Naive thymus-derived CD8-positive, alpha-beta T cell (primary cell): ENCODE data around the gene CBX2. TPM values are rescaled to one million over a fixed set of nuclear protein-coding genes. Genes with fewer than 3 reads are reported as not detected.
A peak's percentile ranks its signal among the peaks of the same experiment; 100 is the strongest.

Experiments used
- ATAC-seq, 2 donors: fragments of 150-1000 bp; cut with Tn5 transposase in 1 of 2; sonication (Bioruptor Pico), chemical (Tn5 transposase) in 1 of 2; 1 replicate in 1 of 2; 2 replicates in 1 of 2; pipeline ENCODE4 v1.10.0; 2021; ENCODE audit warnings: mild to moderate bottlenecking in 2 of 2, moderate library complexity in 2 of 2
- POLR2A ChIA-PET: fragments of 350-600 bp; sonication (Branson Sonifier 250); formaldehyde crosslinking; loops from one replicate; lab custom pipeline; 2021; ENCODE audit warnings: antibody characterized with exemption; lab: Charles Lee
- DNase-seq, 10 donors: peaks; one replicate each; pipeline versions ENCODE4 v3.0.0 to v3.0.0-alpha.2; 2020 to 2022
- H3K27ac Mint-ChIP-seq, 10 donors: one replicate each; pipeline ENCODE4 v1.8.0; 2020 to 2022; ENCODE audit warnings: mild to moderate bottlenecking in 10 of 10, mixed read lengths in 10 of 10, moderate library complexity in 4 of 10, inconsistent platforms in 1 of 10
- H3K27me3 Mint-ChIP-seq, 5 donors: one replicate each; pipeline ENCODE4 v1.8.0; 2021 to 2022; ENCODE audit warnings: mixed read lengths in 5 of 5
- H3K36me3 Mint-ChIP-seq, 3 donors: one replicate each; pipeline ENCODE4 v1.8.0; 2020 to 2022; ENCODE audit warnings: mixed read lengths in 3 of 3, mild to moderate bottlenecking in 2 of 3, inconsistent platforms in 1 of 3
- H3K4me1 Mint-ChIP-seq, 4 donors: one replicate each; pipeline ENCODE4 v1.8.0; 2021 to 2022; ENCODE audit warnings: mixed read lengths in 4 of 4
- H3K4me3 Mint-ChIP-seq, 10 donors: one replicate each; pipeline ENCODE4 v1.8.0; 2020 to 2022; ENCODE audit warnings: mild to moderate bottlenecking in 10 of 10, mixed read lengths in 10 of 10, moderate library complexity in 6 of 10, inconsistent platforms in 1 of 10
- H3K9me3 Mint-ChIP-seq, 9 donors: one replicate each; pipeline ENCODE4 v1.8.0; 2020 to 2022; ENCODE audit warnings: mixed read lengths in 9 of 9, mild to moderate bottlenecking in 3 of 9, inconsistent platforms in 1 of 9, moderate library complexity in 1 of 9
- polyA plus RNA-seq, 3 donors: library from polyadenylated mRNA; unstranded; fragments of 300-500 nt; fragmentation: Illumina TruSeq; gene quantifications; one replicate each; pipeline ENCODE4 v1.2.3, GENCODE V29; 2021
- total RNA-seq, 8 experiments: library from RNA in 2 of 8; stranded (reverse) in 2 of 8; gene quantifications; one replicate each; pipeline ENCODE4 v1.2.3 and lab custom pipeline; 2021 to 2026

The CBX2 gene
- total and polyA plus RNA-seq, 5 experiments from 2014 or later: 0.16 to 1.6 (median 0.60) TPM

DNA sequence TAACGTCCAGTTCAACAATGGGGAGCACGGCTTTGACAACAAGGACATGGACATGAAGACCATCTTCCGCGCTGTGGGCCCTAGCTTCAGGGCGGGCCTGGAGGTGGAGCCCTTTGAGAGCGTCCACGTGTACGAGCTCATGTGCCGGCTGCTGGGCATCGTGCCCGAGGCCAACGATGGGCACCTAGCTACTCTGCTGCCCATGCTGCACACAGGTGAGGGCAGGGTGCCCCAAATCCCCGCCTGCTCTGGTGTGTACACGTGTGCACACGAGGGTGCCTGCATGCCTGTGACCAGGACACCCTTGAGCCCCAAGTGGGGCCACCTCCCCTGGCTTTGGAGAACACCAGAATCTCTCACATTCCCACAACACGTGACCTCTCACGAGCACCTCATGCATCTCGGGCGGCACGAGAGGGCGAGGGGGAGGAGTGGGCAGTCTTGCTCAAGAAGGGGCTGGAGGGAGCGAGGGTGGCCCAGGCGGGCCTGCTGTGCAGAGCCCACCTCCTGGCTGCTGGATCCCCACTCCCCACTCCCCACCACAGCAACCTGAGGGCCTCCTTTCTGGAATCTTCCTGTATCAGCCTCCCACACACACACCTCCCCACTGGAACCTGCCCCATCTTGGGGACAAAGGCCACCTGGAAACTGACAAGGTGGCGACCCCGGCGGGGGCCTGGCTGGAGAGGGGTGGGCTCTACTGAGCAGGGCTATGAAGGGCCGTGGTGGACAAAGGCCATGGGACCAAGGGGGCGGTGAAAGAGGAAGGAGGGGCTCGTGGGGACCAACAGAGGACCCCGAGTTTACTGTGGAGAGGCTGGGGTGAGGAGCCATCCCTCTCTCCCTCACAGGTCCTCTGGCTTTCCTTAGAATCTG lies 40.7 kb upstream of the CBX2 start:
- DNase-seq: peak in 1 of 10 donors; percentile 41
- no peaks in the 10 kb centered on the region for H3K36me3 Mint-ChIP-seq
- H3K4me3 Mint-ChIP-seq: no peak overlapping the region
- peaks cover 2 to 14% (median 6%) of the 10 kb centered on the region in 4 donors for H3K4me1 Mint-ChIP-seq
- no peak overlapping the region for H3K27ac Mint-ChIP-seq
- no peak for ATAC-seq
- peaks cover 6 to 44% (median 22%) of the 10 kb centered on the region in 5 donors for H3K27me3 Mint-ChIP-seq
- POLR2A ChIA-PET: no interaction called here
- no peaks in the 10 kb centered on the region for H3K9me3 Mint-ChIP-seq

DNA sequence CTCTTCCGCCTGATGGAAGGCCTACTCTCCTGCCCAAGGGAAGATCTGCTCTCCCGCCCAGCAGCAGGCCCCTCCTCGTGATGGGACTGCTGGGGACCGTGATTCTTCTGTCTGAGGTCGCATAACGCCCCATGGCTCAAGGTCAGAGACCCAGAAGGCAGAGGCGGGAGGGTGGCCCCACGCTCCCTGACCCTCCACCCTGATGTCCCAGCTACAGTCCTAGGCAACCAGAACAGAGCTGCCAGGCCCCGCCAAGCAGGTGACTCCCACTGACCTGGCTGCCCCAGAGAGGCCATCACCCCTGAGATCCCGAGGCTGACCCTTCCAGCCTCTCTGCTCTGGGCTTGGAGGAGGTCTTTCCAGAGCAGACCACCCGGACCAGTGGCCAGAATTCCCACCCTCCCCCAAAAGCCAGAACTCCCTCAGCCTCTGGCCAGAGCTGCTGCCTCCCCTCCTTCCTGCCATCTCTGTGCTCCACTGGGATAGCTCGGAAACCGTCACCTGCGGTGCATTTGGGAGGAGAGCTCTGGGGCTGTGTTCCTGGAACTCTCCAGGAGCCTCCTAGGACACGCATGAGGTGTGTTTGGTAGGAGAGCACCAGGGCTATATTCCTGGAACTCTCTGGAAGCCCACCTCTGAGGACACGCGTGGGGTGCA lies 39.9 kb upstream of the CBX2 start:
- POLR2A ChIA-PET: no interaction called here
- Mint-ChIP-seq H3K9me3 (no peaks in the 10 kb centered on the region), H3K4me3 (no peak overlapping the region), H3K27ac (no peak overlapping the region), H3K4me1 (peaks cover 2 to 6% (median 5%) of the 10 kb centered on the region in 4 donors), H3K36me3 (no peaks in the 10 kb centered on the region), H3K27me3 (peaks cover 6 to 44% (median 22%) of the 10 kb centered on the region in 5 donors)
- ATAC-seq (no peak), DNase-seq (no peak)

DNA sequence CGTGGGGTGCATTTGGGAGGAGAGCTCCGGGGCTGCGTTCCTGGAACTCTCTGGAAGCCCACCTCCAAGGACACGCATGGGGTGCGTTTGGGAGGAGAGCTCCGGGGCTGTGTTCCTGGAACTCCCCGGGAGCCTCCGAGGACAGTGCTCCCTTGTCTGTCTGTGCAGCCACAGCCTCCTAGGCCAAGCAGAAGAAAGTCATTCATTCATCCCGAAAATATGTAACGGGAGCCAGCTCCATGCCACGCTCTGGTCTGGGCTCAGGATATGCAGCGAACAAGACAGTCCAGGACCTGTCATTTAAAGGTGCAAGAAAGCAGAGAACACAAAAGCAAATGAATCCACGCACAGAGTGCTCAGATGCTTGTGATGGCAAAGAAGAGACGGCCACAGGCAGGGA lies 39.3 kb upstream of the CBX2 start:
- H3K4me3 Mint-ChIP-seq: no peak overlapping the region
- no peaks in the 10 kb centered on the region for H3K9me3 Mint-ChIP-seq
- H3K4me1 Mint-ChIP-seq: peaks cover 0 to 5% (median 2%) of the 10 kb centered on the region in 4 donors
- DNase-seq (no peak), ATAC-seq (no peak)
- POLR2A ChIA-PET: no interaction called here
- no peaks in the 10 kb centered on the region for H3K36me3 Mint-ChIP-seq
- peaks cover 6 to 46% (median 22%) of the 10 kb centered on the region in 5 donors for H3K27me3 Mint-ChIP-seq
- H3K27ac Mint-ChIP-seq: peak overlapping the region in 1 of 10 donors; percentile 77

DNA sequence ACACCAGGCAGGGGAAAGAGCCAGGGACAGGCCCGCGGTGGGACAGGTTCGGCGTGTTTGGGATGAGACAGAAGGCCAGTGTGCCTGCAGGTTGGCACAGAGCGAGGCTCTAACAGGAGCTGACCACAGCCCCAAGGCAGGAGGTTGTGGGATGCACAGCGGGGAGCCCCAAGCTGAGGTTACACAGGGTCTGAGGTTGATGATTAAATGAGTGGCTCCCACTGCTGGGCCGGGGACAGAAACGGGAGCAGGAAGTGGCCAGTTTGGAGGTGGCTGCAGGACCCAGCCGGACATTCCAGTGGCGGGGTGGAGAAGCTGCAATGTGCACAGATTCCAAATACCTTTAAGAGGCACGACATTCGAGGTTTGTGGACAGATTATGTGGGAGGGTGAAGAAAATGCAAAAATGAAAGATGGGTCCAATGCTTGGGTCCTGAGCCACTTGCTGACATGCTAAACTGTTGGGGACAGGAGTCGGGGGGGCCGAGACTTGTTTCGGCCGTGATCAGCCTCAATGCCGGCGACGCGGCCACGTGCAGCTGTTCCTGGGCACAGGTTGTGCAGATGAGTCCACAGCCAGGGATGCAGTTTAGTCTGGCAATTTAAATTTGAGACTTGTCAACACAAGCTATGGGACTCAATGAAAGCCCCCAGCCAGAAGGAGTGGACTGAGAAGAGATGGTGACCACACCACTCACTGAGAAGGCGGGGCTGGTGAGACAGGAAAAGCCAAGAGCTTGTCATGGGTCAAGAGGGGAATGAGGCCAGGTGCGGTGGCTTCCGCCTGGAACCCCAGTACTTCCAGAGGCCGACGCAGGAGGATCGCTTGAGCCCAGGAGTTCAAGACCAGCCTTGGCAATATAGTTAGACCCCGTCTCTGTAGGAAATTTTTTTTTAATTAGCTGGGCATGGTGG lies 38.5 kb upstream of the CBX2 start:
- Mint-ChIP-seq H3K4me1 (peaks cover 0 to 5% (median 1%) of the 10 kb centered on the region in 4 donors), H3K27ac (peak overlapping the region in 3 of 10 donors; percentile 11 to 77 (median 36)), H3K9me3 (no peaks in the 10 kb centered on the region), H3K4me3 (no peak overlapping the region), H3K27me3 (peaks cover 6 to 46% (median 22%) of the 10 kb centered on the region in 5 donors), H3K36me3 (no peaks in the 10 kb centered on the region)
- POLR2A ChIA-PET: no interaction called here
- ATAC-seq (no peak), DNase-seq (no peak)

DNA sequence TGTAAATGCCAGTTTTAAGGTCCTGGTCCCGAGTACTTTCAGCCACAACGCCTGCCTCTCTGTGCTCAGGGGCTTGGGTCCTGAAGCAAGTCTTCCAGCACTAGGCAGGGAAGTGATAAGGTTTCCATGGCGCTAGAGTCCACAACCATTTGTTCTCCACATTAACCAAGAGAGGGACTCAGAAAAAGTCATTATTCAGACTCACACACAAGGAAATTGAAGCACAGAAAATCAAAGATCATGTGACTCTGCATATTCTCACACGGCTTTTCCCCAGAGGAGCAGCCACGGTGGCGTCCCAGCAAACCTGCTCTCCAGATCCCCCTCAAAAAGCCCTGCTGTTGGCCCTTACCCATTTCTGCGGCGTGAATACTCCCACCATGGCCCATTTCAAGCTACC lies 37.5 kb upstream of the CBX2 start:
- DNase-seq (no peak), ATAC-seq (no peak)
- POLR2A ChIA-PET: no interaction called here
- Mint-ChIP-seq H3K27me3 (peaks cover 9 to 44% (median 22%) of the 10 kb centered on the region in 5 donors), H3K27ac (no peak overlapping the region), H3K4me3 (no peak overlapping the region), H3K36me3 (no peaks in the 10 kb centered on the region), H3K4me1 (peaks cover 0 to 9% (median 3%) of the 10 kb centered on the region in 4 donors), H3K9me3 (no peaks in the 10 kb centered on the region)

DNA sequence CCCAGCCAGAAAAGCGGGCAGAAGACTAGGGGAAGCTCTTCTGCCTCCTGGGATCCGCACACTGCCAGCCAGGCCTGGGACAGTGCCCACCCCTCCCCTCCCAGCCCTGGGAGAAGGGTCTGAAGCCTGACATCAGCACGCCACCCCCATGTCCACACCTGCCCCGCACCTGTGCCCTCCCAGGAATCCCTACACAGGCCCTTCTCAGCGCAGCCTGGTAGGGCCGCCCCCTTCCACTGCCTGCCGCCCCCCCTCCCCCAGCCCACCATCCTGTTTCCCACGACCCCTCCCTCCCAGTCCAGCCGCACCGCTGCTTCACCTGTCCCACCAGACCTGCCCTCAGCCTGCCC lies 36.6 kb upstream of the CBX2 start:
- Mint-ChIP-seq H3K36me3 (no peaks in the 10 kb centered on the region), H3K4me1 (peaks cover 3 to 17% (median 8%) of the 10 kb centered on the region in 4 donors), H3K9me3 (no peaks in the 10 kb centered on the region), H3K4me3 (no peak overlapping the region), H3K27me3 (peaks cover 10 to 43% (median 22%) of the 10 kb centered on the region in 5 donors), H3K27ac (no peak overlapping the region)
- ATAC-seq (no peak), DNase-seq (no peak)
- POLR2A ChIA-PET: interaction anchor here (1.0 to 1.2 kb wide), 4 partner anchors 101 to 252 kb away, joined by 3 to 4 read pairs (median 4); no protein-coding TSS in a partner anchor

DNA sequence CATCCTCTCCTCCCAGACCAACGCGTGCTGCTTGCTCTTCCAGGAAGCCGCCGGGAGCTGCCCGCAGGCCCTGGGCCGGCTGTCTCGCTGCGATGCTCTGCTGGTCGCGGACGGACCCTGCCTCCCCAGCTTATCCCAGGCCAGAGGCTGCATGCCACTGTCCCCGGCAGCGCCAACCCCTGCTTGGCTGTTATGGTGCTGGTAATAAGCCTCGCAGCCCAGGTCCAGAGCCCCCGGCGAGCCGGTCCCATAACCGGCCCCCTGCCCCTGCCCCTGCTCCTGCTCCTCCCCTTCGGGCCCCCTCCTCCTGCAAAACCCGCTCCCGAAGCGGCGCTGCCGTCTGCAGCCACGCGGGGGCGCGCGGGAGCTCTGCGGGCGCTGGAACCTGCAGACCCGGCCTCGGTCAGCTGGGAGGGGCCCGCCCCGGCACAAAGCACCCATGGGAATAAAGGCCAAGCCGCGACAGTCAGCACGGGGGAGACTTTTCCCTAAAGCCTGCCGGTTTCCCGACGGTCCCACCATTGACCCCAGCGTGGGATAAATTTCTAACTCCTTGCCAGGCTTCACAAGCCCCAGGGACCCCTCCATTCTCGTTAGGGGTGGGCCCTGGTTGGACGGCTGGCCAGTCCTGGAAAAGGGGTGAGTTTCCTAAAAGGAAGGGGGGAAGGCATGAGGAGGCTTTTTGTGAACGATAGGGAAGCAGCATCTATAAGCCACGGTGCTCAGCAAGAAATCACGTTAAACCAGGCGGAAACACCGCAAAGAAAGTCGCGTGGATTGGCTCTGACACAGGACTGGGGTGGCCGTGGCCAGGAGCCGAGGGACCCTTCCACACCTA lies 36.0 kb upstream of the CBX2 start:
- Mint-ChIP-seq H3K4me3 (peak overlapping the region in 3 of 10 donors; percentile 5 to 26 (median 23)), H3K27ac (no peak overlapping the region), H3K27me3 (peaks cover 10 to 45% (median 22%) of the 10 kb centered on the region in 5 donors), H3K4me1 (peaks cover 3 to 22% (median 10%) of the 10 kb centered on the region in 4 donors), H3K36me3 (no peaks in the 10 kb centered on the region), H3K9me3 (no peaks in the 10 kb centered on the region)
- POLR2A ChIA-PET: interaction anchor here (1.0 to 1.2 kb wide), 4 partner anchors 101 to 252 kb away, joined by 3 to 4 read pairs (median 4); no protein-coding TSS in a partner anchor
- DNase-seq (peak; percentile 54 to 79 (median 75)), ATAC-seq (peak; percentile 63 to 70)

DNA sequence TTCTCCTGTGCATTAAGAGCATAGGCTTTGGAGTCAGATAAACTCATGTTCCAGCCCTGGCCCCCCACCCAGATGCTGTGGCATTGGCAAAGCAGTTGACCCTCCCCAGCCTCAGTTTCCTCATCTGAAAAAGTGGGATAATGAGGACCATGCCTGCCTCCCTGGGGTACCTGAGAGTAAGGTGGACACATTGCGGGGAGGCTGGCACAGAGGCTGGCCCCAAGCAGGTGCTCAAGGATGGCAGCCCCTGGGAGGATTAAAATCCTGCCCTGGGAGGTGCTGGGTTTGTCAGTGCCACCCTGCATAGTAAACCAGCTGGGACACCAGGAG lies 35.4 kb upstream of the CBX2 start:
- H3K4me1 Mint-ChIP-seq: peaks cover 3 to 26% (median 15%) of the 10 kb centered on the region in 4 donors

DNA sequence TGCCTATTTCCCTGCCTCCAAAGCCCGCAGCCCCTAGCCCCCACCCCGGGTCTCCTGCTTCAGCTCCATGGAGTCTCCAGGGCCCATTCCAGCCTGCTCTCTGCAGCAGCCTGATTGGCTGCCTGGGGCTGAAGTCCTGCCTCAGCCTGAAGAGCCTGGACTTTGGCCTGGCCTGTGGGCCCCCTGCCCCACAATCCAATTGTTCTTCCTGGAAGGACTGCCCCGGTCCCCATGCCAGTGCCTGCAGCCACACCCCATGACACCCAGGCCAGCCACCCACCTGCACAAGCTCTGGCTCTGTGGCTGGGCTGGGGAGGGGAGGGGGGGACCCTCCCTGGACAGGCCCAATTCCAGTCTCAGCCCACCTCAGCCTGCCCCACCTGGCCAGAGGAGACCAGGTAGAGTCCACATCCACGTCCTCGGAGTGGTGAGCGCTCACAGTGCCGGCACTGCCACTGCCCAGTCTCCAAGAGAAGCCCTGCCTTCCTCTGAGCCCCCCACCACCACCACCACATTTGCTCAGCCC lies 34.9 kb upstream of the CBX2 start:
- Mint-ChIP-seq H3K4me1 (peaks cover 7 to 29% (median 20%) of the 10 kb centered on the region in 4 donors), H3K27ac (no peak overlapping the region), H3K9me3 (no peaks in the 10 kb centered on the region), H3K4me3 (no peak overlapping the region), H3K27me3 (peaks cover 16 to 50% (median 31%) of the 10 kb centered on the region in 5 donors), H3K36me3 (no peaks in the 10 kb centered on the region)
- DNase-seq: no peak
- no peak for ATAC-seq
- POLR2A ChIA-PET: no interaction called here

More for the DNA sequence above, 35.4 kb upstream of the CBX2 start:
- H3K27me3 Mint-ChIP-seq: peaks cover 13 to 49% (median 27%) of the 10 kb centered on the region in 5 donors
- no peaks in the 10 kb centered on the region for H3K36me3 Mint-ChIP-seq
- DNase-seq (no peak), ATAC-seq (no peak)
- POLR2A ChIA-PET: interaction anchor here (1.0 kb wide), 1 partner anchor 232 kb away, joined by 3 read pairs; no protein-coding TSS in a partner anchor
- no peaks in the 10 kb centered on the region for H3K9me3 Mint-ChIP-seq
- no peak overlapping the region for H3K4me3 Mint-ChIP-seq
- no peak overlapping the region for H3K27ac Mint-ChIP-seq

DNA sequence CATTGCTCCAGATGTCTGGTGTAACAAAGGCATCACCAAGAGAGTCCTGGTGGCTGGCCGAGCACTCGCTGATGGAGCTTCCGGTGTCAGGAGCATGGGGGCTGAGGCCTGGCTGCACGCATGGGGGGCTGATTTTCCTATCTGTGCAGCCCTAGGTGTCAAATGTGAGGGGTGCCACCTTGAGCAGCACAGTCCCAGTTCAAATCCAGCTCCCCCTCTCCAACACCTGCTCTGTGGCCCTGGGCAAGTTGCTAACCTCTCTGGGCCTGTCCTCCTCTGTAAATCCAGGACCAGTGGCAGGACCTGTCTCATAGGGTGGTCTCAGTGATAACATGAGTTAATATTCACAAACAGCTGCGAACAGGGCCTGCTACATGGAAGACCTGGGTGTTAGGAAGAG lies 34.3 kb upstream of the CBX2 start:
- Mint-ChIP-seq H3K4me1 (peaks cover 7 to 29% (median 20%) of the 10 kb centered on the region in 4 donors), H3K36me3 (no peaks in the 10 kb centered on the region), H3K9me3 (no peaks in the 10 kb centered on the region), H3K27me3 (peaks cover 16 to 48% (median 29%) of the 10 kb centered on the region in 5 donors), H3K27ac (no peak overlapping the region), H3K4me3 (no peak overlapping the region)
- DNase-seq: no peak
- POLR2A ChIA-PET: no interaction called here
- no peak for ATAC-seq

DNA sequence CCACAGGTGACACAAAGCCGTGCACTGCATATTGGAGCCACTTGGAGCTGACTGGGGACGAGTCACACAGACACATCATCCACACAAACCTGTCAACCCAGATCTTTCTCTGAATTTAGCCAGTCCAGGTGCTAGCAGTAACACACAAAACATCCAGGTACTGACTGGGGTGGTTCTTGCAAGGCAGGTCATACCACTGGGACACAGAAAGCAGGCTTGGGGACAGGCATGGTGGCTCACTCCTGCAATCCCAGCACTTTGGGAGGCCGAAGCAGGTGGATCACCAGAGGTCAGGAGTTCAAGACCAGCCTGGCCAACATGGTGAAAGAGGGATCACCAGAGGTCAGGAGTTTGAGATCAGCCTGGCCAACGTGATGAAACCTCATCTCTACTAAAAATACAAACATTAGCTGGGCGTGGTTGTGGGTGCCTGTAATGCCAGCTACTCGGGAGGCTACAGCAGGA lies 32.3 kb upstream of the CBX2 start:
- Mint-ChIP-seq H3K4me3 (peak overlapping the region in 8 of 10 donors; percentile 32 to 73 (median 56)), H3K27ac (peak overlapping the region in 4 of 10 donors; percentile 5 to 70 (median 56)), H3K27me3 (peaks cover 14 to 37% (median 29%) of the 10 kb centered on the region in 5 donors), H3K4me1 (peaks cover 5 to 26% (median 20%) of the 10 kb centered on the region in 4 donors), H3K36me3 (no peaks in the 10 kb centered on the region), H3K9me3 (no peaks in the 10 kb centered on the region)
- POLR2A ChIA-PET: interaction anchor here (0.5 to 0.8 kb wide), 2 partner anchors 49 to 251 kb away, joined by 3 read pairs; no protein-coding TSS in a partner anchor
- DNase-seq (no peak), ATAC-seq (no peak)
